GM23248 (cell line): ENCODE results near the gene ABLIM2.

ENCODE experiments used
- EZH2 ChIP-seq: fragments of 200-600 bp; sonication (generic); IDR thresholded peaks from 2 replicates; pipeline ENCODE4 v1.6.1; 2018; ENCODE audit warnings: antibody characterized with exemption, mild to moderate bottlenecking; ENCODE audit not compliant: insufficient read depth, poor library complexity, severe bottlenecking
- EZH2phosphoT487 ChIP-seq: fragments of 200-600 bp; sonication (generic); IDR thresholded peaks from 2 replicates; pipeline ENCODE4 v1.6.1; 2018; ENCODE audit warnings: antibody characterized with exemption, moderate library complexity, mild to moderate bottlenecking, low read depth; ENCODE audit not compliant: insufficient read depth

DNA sequence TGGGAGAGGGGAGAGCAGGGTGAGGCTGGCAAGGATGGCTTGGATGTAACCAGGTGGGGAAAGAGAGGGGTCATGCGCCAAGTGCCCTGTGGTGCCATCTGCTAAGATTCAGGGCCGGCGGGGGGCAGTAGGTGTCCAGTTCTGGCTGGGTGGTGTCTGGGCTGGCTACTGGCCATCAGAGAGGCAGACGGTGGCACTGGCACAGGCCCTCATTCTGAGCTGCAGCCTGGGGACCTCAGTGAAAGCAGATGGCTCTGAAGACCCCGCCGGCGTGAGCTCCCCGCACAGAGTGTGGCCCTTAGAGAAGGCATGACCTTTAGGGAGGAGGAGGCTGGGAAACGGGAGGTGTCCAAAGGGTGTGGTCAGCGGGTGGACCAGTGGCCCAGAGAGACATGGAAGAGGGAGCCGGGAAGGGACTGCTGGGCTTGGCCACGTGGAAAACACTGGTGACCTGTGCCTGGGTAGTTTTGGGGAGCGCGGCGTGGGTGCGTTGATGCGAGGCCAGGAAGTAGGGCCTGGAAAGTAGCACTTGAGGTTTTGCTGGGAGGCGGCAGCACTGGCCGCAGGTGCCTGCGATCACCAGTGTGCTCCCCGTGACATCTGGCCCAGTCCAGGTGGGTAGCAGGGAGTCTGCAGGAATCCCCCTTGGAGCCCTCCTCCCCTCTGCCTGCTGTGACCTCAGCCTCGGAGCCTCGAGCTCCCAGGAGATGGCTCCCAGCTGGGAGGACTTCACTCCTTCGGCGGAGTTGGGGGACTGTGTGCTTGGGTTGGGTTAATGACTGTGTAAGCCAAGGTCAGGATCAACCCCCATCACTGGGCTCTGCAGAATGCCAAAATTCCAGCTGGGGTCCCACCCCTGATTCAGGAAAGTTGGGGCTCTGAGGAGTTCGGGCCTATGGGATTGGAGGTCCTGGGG, 31.2 kb upstream of the ABLIM2 start:
- TF ChIP-seq EZH2 = no peak
- TF ChIP-seq EZH2phosphoT487 = no peak
